ENCODE data around the gene PLXNC1. TPM values are rescaled to one million over a fixed set of nuclear protein-coding genes. Genes with fewer than 3 reads are reported as not detected.

The PLXNC1 gene
- total and polyA plus RNA-seq, 7 donors, result 1.2 to 10.2 (median 4.3) TPM

DNA sequence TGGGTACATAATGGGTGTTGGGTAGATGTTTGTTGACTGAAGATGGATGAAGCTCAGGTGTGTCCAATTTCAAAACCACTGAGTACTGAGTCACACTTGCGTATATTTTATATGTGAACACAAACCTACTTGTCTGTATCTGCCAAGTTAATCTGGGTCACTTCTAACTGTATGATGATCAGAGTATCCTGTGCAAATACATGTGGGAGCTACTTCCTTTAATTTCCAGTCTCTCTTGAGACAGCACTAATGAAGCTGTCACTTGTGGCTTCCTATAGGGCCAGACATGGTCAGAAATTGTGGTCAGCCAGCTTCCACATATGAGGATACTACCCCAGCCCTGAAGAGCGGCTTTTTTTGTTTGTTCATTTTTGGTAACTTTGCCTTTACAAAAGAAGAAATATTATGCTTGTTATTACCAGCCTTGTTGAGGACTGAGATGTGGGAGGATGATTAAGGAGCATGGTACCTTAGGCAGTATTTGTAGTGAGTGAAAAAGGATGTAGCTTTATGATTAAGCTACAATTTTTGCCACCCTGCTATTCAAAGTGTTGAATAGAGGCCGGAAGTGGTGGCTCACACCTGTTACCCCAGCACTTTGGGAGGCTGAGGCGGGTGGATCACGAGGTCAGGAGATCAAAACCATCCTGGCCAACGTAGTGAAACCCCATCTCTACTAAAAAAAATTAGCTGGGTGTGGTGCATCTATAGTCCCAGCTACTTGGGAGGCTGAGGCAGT lies 32.4 kb downstream of the PLXNC1 start:
- DNase-seq, result no peak
- TF ChIP-seq POLR2A (IDR thresholded peaks at IDR 0.05) (no peak), POLR2AphosphoS5 (IDR thresholded peaks at IDR 0.05) (no peak), EP300 (IDR thresholded peaks at IDR 0.05) (no peak)
- TF ChIP-seq, protein P1, sequence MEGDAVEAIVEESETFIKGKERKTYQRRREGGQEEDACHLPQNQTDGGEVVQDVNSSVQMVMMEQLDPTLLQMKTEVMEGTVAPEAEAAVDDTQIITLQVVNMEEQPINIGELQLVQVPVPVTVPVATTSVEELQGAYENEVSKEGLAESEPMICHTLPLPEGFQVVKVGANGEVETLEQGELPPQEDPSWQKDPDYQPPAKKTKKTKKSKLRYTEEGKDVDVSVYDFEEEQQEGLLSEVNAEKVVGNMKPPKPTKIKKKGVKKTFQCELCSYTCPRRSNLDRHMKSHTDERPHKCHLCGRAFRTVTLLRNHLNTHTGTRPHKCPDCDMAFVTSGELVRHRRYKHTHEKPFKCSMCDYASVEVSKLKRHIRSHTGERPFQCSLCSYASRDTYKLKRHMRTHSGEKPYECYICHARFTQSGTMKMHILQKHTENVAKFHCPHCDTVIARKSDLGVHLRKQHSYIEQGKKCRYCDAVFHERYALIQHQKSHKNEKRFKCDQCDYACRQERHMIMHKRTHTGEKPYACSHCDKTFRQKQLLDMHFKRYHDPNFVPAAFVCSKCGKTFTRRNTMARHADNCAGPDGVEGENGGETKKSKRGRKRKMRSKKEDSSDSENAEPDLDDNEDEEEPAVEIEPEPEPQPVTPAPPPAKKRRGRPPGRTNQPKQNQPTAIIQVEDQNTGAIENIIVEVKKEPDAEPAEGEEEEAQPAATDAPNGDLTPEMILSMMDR (IDR thresholded peaks at IDR 0.05), result no peak
- no peak overlapping the region for H3K27ac ChIP-seq
- peaks cover 0 to 3% (median 0%) of the 10 kb centered on the region in 4 donors for H3K9me3 ChIP-seq
- no peak overlapping the region for H3K4me3 ChIP-seq
- H3K36me3 ChIP-seq, result no peaks in the 10 kb centered on the region
- no peaks in the 10 kb centered on the region for H3K4me1 ChIP-seq
- 72 to 81% methylated on average over 6 of the region's 6 CpGs for WGBS, 2 donors
- intact Hi-C loops (cut with DNase I), result no loop called here
- no peaks in the 10 kb centered on the region for H3K27me3 ChIP-seq

DNA sequence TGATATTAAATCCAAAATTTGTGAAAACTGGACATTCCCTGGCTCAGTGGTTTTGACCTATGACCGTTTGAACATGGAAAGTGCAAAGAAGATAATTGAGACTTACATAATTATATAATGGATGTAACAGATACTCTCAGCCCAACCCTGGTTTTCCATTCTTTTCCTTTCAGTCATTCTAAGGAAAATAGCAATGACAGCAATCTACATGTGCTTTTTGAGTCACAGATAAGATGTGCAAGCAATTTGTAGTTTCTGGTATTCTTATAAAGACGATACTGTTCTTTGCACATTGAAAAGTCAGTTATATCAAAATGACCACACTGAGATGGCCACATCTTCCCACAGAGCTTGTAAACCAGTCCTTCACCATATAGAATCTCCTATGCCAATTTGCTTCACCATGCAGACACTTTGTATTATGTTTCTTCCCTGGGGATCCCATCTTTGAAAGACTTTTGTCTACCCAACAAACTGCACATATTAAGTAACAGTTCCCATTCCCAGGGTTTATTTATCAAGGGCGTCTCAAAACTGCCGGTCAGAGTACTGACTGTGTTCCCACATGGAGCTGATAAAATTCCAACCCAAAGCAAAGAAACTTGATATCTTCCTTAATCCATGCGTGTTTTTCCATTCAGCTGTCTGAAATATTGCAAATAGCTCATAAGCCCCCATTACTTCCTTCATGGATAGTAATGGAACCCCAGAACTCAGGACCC lies 34.8 kb downstream of the PLXNC1 start:
- Histone ChIP-seq H3K36me3 (no peaks in the 10 kb centered on the region), H3K27ac (no peak overlapping the region), H3K27me3 (no peaks in the 10 kb centered on the region), H3K9me3 (peaks cover 0 to 2% (median 0%) of the 10 kb centered on the region in 4 donors), H3K4me1 (no peaks in the 10 kb centered on the region), H3K4me3 (no peak overlapping the region)
- WGBS, 2 donors, result 27 to 65% methylated on average over 5 of the region's 5 CpGs
- no peak for TF ChIP-seq EP300 (IDR thresholded peaks at IDR 0.05)
- TF ChIP-seq, protein P1 (IDR thresholded peaks at IDR 0.05), result no peak
- no peak for TF ChIP-seq POLR2A (IDR thresholded peaks at IDR 0.05)
- TF ChIP-seq POLR2AphosphoS5 (IDR thresholded peaks at IDR 0.05), result no peak
- intact Hi-C loops (cut with DNase I), result no loop called here
- no peak for DNase-seq

DNA sequence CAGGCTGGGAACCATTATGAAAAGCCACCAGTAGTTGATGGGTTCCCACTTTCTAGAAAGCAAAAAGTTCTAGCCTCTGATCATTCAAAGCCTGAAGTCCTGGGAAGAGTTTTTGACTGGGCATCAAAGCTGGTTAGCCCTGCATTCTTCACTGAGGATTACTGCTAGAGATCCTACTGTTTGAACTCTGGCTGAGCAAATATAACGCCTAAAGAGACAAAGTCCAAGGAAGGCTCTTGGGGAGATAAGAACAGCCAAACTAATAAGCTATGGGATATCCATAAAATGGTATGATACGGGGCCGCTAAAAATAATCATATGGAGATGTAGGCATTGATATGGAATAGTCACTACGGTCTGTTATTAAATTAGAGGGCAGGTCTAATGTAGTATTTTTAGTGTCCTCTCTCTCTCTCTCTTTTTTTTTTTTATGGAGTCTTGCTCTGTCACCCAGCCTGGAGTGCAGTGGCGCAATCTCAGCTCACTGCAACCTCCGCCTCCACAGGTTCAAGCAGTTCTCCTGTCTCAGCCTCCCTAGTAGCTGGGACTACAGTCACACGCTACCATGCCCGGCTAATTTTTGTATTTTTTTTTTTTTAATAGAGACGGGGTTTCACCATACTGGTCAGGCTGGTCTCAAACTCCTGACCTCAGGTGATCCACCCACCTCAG lies 35.5 kb downstream of the PLXNC1 start:
- no peaks in the 10 kb centered on the region for H3K4me1 ChIP-seq
- H3K27ac ChIP-seq, result no peak overlapping the region
- TF ChIP-seq POLR2AphosphoS5 (IDR thresholded peaks at IDR 0.05), result no peak
- TF ChIP-seq, protein P1 (IDR thresholded peaks at IDR 0.05), result no peak
- TF ChIP-seq EP300 (IDR thresholded peaks at IDR 0.05), result no peak
- no peak for TF ChIP-seq POLR2A (IDR thresholded peaks at IDR 0.05)
- H3K4me3 ChIP-seq, result no peak overlapping the region
- 28 to 76% methylated on average over 9 of the region's 9 CpGs for WGBS, 2 donors
- no peaks in the 10 kb centered on the region for H3K36me3 ChIP-seq
- H3K27me3 ChIP-seq, result no peaks in the 10 kb centered on the region
- intact Hi-C loops (cut with DNase I), result no loop called here
- H3K9me3 ChIP-seq, result no peaks in the 10 kb centered on the region
- no peak for DNase-seq

DNA sequence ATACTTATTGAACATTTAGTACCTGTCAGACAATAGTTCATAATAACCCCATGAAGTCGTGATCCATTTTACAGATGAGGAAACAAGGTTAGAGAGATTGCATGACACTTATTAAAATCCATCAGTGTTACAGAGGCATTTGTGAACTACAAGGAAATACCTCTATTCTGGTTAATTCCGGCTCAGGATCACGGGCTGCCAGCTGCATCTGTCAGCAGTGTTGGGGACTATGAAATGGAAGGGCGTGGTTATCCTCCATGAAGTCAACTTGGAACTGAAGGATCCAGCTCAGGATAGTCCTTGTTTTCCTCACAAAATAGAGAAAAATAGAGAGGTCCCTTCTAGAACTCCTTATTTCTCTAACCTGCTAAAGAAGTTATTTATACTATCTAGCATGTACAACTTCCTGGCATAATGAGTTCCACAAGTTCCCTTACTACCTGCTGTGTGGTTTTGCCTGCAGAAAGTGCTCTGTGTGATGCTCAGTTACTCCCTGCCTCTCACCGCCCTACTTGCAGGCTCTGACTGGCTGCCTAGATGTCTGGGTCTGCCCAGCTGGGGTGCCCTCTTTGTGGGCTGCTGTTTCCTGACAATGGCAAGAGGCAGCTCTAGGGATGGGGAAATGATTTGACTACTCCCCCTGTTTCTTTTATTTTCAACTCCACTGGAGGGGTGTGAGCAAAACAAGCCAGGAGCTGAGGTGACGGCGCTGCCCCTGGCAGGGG lies 36.8 kb downstream of the PLXNC1 start:
- Histone ChIP-seq H3K36me3 (no peaks in the 10 kb centered on the region), H3K4me1 (no peaks in the 10 kb centered on the region), H3K4me3 (no peak overlapping the region), H3K27ac (no peak overlapping the region), H3K9me3 (no peaks in the 10 kb centered on the region), H3K27me3 (no peaks in the 10 kb centered on the region)
- WGBS, 2 donors, result 45 to 66% methylated on average over 7 of the region's 7 CpGs
- intact Hi-C loops (cut with DNase I), result no loop called here
- TF ChIP-seq, protein P1 (IDR thresholded peaks at IDR 0.05), result no peak
- no peak for DNase-seq
